Brain pericyte (primary cell): ENCODE data around the gene LRBA.

ENCODE experiments used
- DNase-seq: peaks from one replicate; pipeline ENCODE4 v3.0.0-alpha.2; 2012; ENCODE audit warnings: low read depth, low spot score

LRBA gene

GRCh38 chr4:150280081-150280895, 734.8 kb downstream of the LRBA start:
- no peak for DNase-seq

DNA sequence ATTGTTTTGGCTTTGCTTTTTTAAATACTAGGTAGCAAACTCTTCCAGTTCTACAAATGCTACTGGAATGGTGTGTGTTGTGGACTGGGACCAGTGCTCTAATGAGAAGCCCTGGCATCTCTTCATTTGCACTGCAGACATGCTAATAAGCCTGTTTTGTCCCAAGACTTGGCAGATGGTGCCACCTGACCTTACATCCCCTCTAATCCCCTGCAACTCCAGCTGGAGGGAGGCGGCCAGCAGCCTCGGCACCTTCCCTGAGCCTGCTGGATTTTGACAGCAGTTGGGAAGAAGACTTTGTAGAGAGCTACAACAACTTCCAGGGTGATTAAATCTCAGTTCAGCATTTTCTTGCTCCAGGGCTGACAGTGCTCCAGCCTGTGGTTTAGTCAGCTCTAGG, 736.9 kb downstream of the LRBA start:
- no peak for DNase-seq

DNA sequence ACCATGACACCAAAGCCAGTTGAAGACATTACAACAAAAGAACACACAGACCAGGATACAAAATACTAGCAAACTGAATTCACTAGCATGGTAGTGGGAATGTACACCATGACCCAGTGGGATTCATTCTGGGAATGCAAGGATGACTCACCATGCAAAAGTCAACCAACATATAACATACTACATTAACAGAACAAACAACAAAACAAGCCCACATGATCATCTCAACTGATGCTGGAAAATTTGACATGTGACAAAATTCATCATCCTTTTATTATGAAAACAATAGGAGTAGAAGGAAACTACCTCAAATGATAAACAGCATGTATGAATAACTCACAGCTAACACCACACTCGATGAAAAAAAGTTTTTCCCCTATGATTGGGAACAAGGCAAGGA, 746.6 kb downstream of the LRBA start:
- no peak for DNase-seq

DNA sequence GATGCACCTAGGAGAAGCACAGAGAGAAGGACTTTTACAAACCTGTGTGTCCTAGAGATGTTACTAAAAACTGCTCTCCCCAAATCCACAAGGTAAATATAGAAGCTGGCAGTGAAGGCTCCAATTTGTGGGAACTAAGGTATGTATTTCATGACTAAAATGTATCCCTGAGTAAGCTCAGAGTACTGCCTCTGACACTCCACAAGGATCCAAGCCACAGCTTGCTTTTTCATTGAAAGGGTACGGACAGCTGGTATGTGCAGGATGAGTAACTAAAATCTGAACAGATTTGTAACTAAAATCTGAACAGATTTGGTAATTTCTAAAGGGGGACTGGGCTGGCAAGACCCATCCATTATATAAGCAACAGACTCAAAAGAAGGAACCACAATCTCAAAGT, 749.3 kb downstream of the LRBA start:
- no peak for DNase-seq

- DNase-seq, result no peak
Observed at GRCh38 chr4:150264595-150265161, 750.4 kb downstream of the LRBA start.

DNA sequence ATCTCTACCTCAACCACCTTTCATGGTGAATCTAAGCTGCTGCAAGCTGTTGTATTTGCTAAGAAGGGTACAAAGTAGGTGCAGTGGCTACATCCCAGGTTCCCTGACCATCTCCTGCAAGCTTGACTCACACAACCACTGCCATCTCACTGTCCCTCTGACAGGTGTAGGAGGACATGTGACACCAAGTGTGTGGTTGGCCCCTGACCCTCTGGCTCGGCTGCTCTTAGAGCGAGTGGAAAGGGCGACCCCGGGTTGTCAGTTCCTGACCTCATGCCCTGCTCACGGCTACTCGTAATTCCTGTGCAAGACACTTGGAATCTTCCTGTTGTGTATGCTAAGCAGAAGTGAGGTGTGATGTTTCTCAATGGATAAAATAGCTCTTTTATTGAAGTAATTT, 752.5 kb downstream of the LRBA start:
- DNase-seq, result no peak

DNA sequence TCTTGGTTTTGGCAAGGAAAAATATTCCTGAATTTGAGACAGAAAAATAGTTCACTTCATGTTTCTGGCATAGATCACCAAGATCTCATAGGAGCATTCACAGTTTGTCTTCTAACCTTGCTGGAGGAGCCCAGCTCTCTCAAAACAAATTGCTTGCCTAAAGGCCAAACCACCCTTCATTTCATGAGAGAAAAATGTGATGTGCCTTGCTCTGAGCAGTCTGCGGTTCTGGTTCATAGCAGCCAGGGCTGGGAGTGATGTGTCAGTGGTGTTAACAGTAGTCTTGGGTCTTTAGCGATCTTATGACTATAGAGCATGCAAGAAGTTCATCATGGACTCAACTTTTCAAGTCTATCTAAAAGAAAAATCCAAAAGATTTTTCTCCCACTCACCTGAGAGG, 753.5 kb downstream of the LRBA start:
- DNase-seq, result no peak

GRCh38 chr4:150259861-150260567, 755.1 kb downstream of the LRBA start:
- DNase-seq, result no peak

DNA sequence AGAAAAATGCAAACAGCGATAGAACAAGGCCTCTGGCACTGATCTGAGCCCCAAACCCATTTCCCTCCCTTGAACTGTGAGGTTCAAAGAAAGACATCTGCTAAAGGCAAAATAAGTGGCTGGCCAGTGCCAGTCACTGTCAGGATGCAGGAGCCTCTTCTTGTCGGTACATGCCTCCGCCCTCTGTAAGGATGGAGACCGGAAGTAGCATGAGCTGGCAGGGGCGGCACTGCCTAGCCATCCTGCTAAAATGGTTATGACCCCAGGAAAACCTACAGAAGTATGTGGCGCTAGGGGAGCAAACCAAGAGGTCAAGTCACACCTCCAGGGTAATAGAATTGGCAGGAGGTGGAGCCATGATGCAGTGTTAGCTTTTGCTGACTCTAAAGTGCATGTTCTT, 756.5 kb downstream of the LRBA start:
- no peak for DNase-seq

DNA sequence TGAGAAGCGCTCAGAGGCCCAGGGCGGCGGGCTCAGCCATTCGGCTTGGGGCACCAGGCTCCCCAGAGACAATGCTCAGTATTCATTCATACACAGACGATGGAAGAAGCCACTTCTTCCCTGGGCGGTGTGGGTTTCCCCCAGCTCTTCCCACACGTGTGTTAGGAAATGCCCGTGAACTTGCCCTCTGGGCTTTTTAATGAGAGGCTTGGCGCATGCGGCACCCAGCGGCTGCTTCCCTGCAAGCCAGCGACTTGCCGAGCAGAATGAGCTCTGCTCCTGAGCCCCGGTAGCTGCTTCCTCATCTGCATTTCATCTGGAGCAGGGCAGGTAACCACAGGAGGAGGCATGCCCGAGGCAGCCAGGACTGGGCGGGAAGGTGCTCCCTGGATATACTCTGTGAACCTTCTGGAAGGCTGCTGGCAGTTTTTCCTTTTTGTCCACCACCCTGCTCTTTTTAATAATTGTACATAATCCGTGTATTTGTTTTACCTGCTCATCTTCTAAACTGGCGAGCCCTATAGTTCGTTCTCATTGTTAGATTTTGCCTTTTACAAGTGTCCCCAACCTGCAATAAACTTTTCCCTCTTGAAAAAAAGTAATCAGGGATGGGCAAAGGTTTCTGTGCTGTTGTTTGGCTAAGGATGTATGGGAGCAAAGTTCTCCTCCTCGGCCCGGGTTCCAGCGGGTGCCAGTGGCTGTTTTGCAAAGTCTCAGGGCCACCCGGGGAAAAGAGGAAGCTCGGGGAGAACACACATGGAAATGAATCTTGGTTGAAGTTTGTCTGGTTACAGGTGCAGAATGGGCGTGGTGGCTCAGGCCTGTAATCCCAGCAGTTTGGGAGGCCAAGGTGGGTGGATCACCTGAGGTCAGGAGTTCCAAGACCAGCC, 758.0 kb downstream of the LRBA start:
- no peak for DNase-seq

GRCh38 chr4:150256225-150256620, 758.9 kb downstream of the LRBA start:
- DNase-seq, result no peak

GRCh38 chr4:150255610-150256224, 759.4 kb downstream of the LRBA start:
- DNase-seq, result no peak

GRCh38 chr4:150253965-150254630, 761.0 kb downstream of the LRBA start:
- no peak for DNase-seq

DNA sequence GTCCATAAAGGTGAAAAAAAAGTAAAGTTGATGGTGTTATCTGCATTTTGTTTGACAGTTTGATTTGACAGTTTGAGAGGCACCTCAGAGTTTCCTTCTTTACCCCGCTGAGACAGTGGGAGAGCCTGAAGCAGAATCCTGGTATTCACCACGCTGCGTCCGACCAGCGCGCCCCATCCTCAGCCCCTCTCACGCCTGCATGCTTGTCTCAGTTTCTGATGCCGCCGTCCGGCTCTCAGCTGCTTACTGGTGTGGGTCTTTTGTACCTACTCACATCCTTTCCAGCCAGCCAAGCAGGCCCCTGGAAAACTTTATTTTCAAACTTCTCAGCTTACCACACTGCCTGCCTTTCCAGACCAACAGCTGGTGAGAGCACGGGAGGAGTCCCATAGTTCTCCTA, 761.7 kb downstream of the LRBA start:
- DNase-seq, result no peak

- no peak for DNase-seq
Observed at GRCh38 chr4:150252741-150253140, 762.3 kb downstream of the LRBA start.

DNA sequence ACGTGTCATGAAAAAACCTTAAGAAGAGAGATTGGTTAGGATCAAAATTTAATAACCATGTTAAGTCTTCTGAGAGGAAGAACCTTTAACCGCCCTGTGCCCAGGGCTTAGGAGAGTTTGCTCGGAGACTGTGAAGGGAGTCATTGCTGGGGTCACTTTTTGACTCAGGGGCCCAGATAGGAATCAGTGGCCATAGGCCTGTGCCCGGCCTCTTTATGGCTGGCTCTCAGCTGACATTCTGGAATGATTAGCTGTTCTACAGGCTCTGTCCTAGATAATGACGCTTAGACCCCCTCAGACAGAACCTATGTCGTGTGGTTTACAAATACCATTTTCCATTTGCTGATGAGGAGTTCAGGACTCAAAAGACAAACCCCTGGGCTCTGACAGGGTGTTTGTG, 762.8 kb downstream of the LRBA start:
- no peak for DNase-seq

GRCh38 chr4:150251752-150252190, 763.3 kb downstream of the LRBA start:
- DNase-seq, result no peak

DNA sequence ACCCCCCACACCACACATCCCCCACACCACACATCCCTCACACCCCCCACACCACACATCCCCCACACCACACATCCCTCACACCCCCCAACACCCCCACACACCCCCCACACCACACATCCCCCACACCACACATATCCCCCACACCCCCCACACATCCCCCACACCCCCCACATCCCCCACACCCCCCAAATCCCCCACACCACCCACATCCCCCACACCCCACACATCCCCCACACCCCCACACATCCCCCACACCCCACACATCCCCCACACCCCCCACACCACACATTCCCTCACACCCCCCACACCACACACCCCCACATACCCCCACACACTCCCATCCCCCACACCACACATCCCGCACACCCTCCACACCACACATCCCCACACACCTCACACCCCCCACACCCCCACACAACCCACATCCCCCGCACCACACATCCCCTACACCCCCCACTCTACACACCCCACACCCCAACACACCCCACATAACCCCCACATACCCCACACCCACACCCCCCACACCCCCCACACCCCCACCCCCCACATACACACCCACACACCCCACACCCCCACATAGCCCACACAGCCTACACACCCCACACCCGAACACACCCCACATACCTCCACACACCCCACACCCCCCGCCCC, 764.0 kb downstream of the LRBA start:
- DNase-seq, result no peak

- no peak for DNase-seq
Observed at GRCh38 chr4:150250293-150250997, 764.6 kb downstream of the LRBA start.

DNA sequence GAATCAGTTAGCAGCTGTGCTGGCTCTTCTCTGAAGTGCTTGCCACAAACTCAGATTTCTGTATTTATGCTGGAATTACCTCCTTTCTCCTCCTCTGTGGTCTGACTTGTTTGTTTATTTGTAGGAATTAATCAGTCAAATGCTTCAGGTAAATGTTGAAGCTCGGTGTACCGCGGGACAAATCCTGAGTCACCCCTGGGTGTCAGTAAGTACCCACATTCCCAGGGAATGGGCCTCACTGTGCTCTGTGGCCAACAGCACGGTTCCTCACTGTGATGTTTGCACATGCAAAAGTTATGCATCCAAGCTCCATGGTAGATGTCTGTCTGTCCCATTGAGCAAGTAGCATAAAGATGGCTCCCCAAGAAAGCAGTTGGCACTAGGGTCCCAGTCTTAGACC, 766.9 kb downstream of the LRBA start:
- no peak for DNase-seq
